Middle frontal gyrus (tissue), 1 donor: ENCODE data around the gene KCNF1.

Experiments used
- DNase-seq: peaks from one replicate; pipeline ENCODE4 v3.0.0-alpha.2; 2015; ENCODE audit warnings: low spot score; ENCODE audit errors: extremely low spot score

The KCNF1 gene

GRCh38 chr2:10880586-10881321 is 31.0 kb upstream of the KCNF1 start:
- no peak for DNase-seq

- no peak for DNase-seq
These were observed 29.2 kb upstream of the KCNF1 start for GRCh38 chr2:10882568-10882967.

GRCh38 chr2:10883066-10883465 is 28.7 kb upstream of the KCNF1 start:
- DNase-seq = no peak

GRCh38 chr2:10883801-10884478 is 27.8 kb upstream of the KCNF1 start:
- no peak for DNase-seq

- no peak for DNase-seq
These were observed 27.2 kb upstream of the KCNF1 start for GRCh38 chr2:10884574-10884975.

- DNase-seq = no peak
These were observed 26.5 kb upstream of the KCNF1 start for GRCh38 chr2:10885094-10885860.

- DNase-seq = no peak
These were observed 24.3 kb upstream of the KCNF1 start for GRCh38 chr2:10887476-10887875.

- no peak for DNase-seq
These were observed 22.0 kb upstream of the KCNF1 start for GRCh38 chr2:10889651-10890215.

- DNase-seq = no peak
These were observed 20.9 kb upstream of the KCNF1 start for GRCh38 chr2:10890706-10891270.

GRCh38 chr2:10891390-10891789 is 20.3 kb upstream of the KCNF1 start:
- no peak for DNase-seq

- no peak for DNase-seq
These were observed 19.9 kb upstream of the KCNF1 start for GRCh38 chr2:10891848-10892247.

GRCh38 chr2:10892316-10892715 is 19.4 kb upstream of the KCNF1 start:
- DNase-seq = no peak

GRCh38 chr2:10892796-10893350 is 18.9 kb upstream of the KCNF1 start:
- DNase-seq = no peak

GRCh38 chr2:10894264-10894935 is 17.3 kb upstream of the KCNF1 start:
- DNase-seq = no peak

- DNase-seq = no peak
These were observed 16.5 kb upstream of the KCNF1 start for GRCh38 chr2:10895231-10895630.

GRCh38 chr2:10897956-10898355 is 13.8 kb upstream of the KCNF1 start:
- no peak for DNase-seq

GRCh38 chr2:10900216-10901109 is 11.3 kb upstream of the KCNF1 start:
- no peak for DNase-seq

- DNase-seq = no peak
These were observed 10.4 kb upstream of the KCNF1 start for GRCh38 chr2:10901160-10901939.

GRCh38 chr2:10903861-10904210 is 7.9 kb upstream of the KCNF1 start:
- DNase-seq = no peak
